Mesendoderm (in vitro differentiated cells): ENCODE measurements around the gene CRYBA4.
A peak's percentile ranks its signal among the peaks of the same experiment; 100 is the strongest.

Experiments used
- DNase-seq: peaks from one replicate; pipeline ENCODE4 v3.0.0; 2013
- H2AK5ac ChIP-seq: 2 replicates; pipeline ENCODE4 v1.6.1; 2013; ENCODE audit warnings: low read length, inconsistent platforms
- H2BK120ac ChIP-seq: 2 replicates; pipeline ENCODE4 v1.6.1; 2013; ENCODE audit warnings: low read depth, mild to moderate bottlenecking, low read length, moderate library complexity, mixed read lengths
- H2BK15ac ChIP-seq: replicated peaks from 2 replicates; pipeline ENCODE4 v1.6.1; 2013; ENCODE audit warnings: low read depth, mild to moderate bottlenecking, moderate library complexity
- H2BK5ac ChIP-seq: 2 replicates; pipeline ENCODE4 v1.6.1; 2013; ENCODE audit warnings: low read length, inconsistent platforms
- H3K18ac ChIP-seq: 2 replicates; pipeline ENCODE4 v1.6.1; 2013; ENCODE audit warnings: mild to moderate bottlenecking, low read length, mixed read lengths
- H3K23ac ChIP-seq: one replicate; pipeline ENCODE4 v1.6.1; 2013; ENCODE audit warnings: low read length
- H3K27ac ChIP-seq: 2 replicates; pipeline ENCODE4 v1.5.1; 2013; ENCODE audit warnings: low read depth, mild to moderate bottlenecking, inconsistent platforms, low read length, moderate library complexity
- H3K27me3 ChIP-seq: 2 replicates; pipeline ENCODE4 v1.6.1; 2013; ENCODE audit warnings: low read length, control low read depth, mild to moderate bottlenecking, inconsistent platforms; ENCODE audit not compliant: insufficient read depth, poor library complexity
- H3K36me3 ChIP-seq: 2 replicates; pipeline ENCODE4 v1.6.1; 2013; ENCODE audit warnings: low read length, inconsistent platforms; ENCODE audit not compliant: control insufficient read depth, insufficient read depth
- H3K4ac ChIP-seq: one replicate; pipeline ENCODE4 v1.6.1; 2013; ENCODE audit warnings: low read depth, mild to moderate bottlenecking, low read length, moderate library complexity
- H3K4me1 ChIP-seq: 2 replicates; pipeline ENCODE4 v1.6.1; 2013; ENCODE audit warnings: low read depth, low read length, inconsistent platforms; ENCODE audit not compliant: control insufficient read depth
- H3K4me2 ChIP-seq: 2 replicates; pipeline ENCODE4 v1.6.1; 2013; ENCODE audit warnings: low read length
- H3K4me3 ChIP-seq: 2 replicates; pipeline ENCODE4 v1.5.1; 2013; ENCODE audit warnings: mild to moderate bottlenecking, low read length
- H3K56ac ChIP-seq: one replicate; pipeline ENCODE4 v1.6.1; 2013; ENCODE audit warnings: low read length
- H3K79me1 ChIP-seq: 2 replicates; pipeline ENCODE4 v1.6.1; 2013; ENCODE audit warnings: low read length, inconsistent platforms
- H3K79me2 ChIP-seq: 2 replicates; pipeline ENCODE4 v1.6.1; 2013; ENCODE audit warnings: mild to moderate bottlenecking, low read length; ENCODE audit not compliant: control insufficient read depth, insufficient read depth
- H3K9ac ChIP-seq: 2 replicates; pipeline ENCODE4 v1.6.1; 2013; ENCODE audit warnings: low read length, inconsistent platforms
- H4K5ac ChIP-seq: one replicate; pipeline ENCODE4 v1.6.1; 2013; ENCODE audit warnings: low read length
- H4K8ac ChIP-seq: one replicate; pipeline ENCODE4 v1.6.1; 2013; ENCODE audit warnings: low read depth, mild to moderate bottlenecking, control low read depth, low read length, moderate library complexity
- WGBS: extraction: QIAGEN DNeasy Blood & Tissue Kit; methylation state at CpG from one replicate; pipeline ENCODE4 v1.1.7; 2013; ENCODE audit warnings: low lambda C conversion rate, missing lambda C conversion rate; ENCODE audit not compliant: insufficient coverage; ENCODE audit errors: extremely low coverage; 5-methylcytosine and 5-hydroxymethylcytosine counted together

The CRYBA4 gene

DNA sequence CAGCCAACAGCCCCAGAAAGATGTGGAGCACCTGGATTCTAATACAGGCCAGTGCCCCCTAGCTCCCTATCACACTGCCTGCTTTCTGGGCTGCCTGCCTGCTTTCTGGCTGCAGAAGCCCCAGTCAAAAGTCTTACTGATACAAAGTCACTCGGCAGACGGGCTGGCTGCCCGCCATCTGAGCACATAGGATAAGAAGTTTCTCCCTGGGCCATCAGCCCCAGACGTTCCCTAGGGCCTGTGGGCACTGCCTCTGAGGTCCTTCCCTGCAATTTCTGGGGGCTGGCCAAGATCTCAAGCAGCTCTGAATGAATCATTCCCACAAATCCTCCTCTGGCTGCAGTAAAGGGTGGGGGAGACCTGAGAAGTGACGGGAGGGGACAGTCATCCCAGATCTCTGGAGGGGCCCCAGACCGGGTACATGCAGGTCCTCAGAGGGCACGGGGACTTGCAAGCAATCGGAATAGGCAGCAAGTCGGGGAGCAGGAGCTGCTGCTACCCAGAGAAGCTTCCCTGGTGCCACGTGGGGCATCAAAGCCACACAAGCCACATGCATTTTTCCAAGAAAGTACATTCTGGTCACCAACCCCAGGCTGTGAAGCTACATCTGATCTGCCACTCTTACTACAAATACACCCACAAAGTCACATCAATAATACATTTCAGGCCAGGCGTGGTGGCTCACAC lies 36.5 kb upstream of the CRYBA4 start:
- Histone ChIP-seq H3K27ac (no peak overlapping the region), H3K36me3 (peaks cover 7% of the 10 kb centered on the region), H3K4ac (no peak overlapping the region), H3K56ac (peak overlapping the region; percentile 63), H2AK5ac (no peak overlapping the region), H2BK120ac (no peak overlapping the region), H3K4me1 (peaks cover 12% of the 10 kb centered on the region), H3K27me3 (no peaks in the 10 kb centered on the region), H4K5ac (no peak overlapping the region), H3K79me2 (peaks cover 82% of the 10 kb centered on the region), H3K23ac (no peak overlapping the region), H3K4me2 (peak overlapping the region; percentile 16), H4K8ac (no peak overlapping the region), H3K9ac (peak overlapping the region; percentile 43), H3K79me1 (peaks cover 13% of the 10 kb centered on the region), H3K18ac (no peak overlapping the region), H3K4me3 (no peak overlapping the region), H2BK5ac (no peak overlapping the region), H2BK15ac (no peak overlapping the region)
- DNase-seq: no peak
- WGBS: no CpG with 5 or more reads among the region's 11 CpGs

DNA sequence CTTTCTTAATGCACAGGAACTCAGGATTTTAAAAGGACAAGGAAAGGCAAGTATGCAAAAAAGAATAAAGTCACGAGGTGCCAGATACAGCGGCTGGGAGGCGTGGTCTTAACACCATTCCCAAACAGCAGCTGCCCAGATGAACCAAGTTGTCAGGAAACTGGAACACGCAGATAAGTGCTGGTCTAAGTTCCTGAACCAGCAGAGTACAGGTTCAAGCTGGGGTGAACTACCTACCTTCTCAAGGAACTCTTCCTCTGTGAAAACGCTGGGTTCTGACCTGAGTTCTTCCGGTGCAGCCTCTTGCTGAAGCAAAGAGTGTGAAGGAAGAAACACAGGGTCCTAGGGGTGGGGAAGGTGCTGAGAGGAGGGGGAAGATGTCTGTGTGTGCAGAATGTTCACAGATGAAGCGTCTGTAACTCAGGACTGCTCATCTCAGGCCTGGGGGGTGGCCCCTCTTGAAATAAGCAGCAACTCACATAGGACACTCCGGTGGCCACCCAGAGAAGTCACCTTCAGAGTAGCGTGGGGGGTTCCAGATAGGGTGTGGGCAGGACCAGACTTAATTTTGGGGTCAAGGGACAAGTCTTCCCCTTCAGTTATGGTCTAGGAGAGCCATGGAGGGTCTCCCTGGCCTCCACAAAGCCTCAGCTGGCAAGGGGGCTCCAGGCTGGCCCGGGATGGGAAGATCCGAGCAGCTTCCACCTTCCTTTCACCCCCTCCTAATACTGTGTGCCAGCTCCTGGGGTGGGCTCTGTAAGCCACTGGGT lies 35.0 kb upstream of the CRYBA4 start:
- no peak overlapping the region for H3K23ac ChIP-seq
- H3K79me2 ChIP-seq: peaks cover 68% of the 10 kb centered on the region
- H2AK5ac ChIP-seq: no peak overlapping the region
- no peak overlapping the region for H3K27ac ChIP-seq
- H4K5ac ChIP-seq: no peak overlapping the region
- H3K4ac ChIP-seq: no peak overlapping the region
- no CpG with 5 or more reads among the region's 11 CpGs for WGBS
- no peak overlapping the region for H2BK120ac ChIP-seq
- DNase-seq: no peak
- H4K8ac ChIP-seq: no peak overlapping the region
- H3K36me3 ChIP-seq: peaks cover 7% of the 10 kb centered on the region
- no peaks in the 10 kb centered on the region for H3K27me3 ChIP-seq
- no peak overlapping the region for H2BK5ac ChIP-seq
- no peak overlapping the region for H3K18ac ChIP-seq
- H3K4me3 ChIP-seq: no peak overlapping the region
- H3K4me1 ChIP-seq: peaks cover 6% of the 10 kb centered on the region
- H2BK15ac ChIP-seq: no peak overlapping the region
- peak overlapping the region; percentile 58 for H3K56ac ChIP-seq
- peak overlapping the region; percentile 58 for H3K9ac ChIP-seq
- peak overlapping the region; percentile 21 for H3K4me2 ChIP-seq
- peaks cover 11% of the 10 kb centered on the region for H3K79me1 ChIP-seq

DNA sequence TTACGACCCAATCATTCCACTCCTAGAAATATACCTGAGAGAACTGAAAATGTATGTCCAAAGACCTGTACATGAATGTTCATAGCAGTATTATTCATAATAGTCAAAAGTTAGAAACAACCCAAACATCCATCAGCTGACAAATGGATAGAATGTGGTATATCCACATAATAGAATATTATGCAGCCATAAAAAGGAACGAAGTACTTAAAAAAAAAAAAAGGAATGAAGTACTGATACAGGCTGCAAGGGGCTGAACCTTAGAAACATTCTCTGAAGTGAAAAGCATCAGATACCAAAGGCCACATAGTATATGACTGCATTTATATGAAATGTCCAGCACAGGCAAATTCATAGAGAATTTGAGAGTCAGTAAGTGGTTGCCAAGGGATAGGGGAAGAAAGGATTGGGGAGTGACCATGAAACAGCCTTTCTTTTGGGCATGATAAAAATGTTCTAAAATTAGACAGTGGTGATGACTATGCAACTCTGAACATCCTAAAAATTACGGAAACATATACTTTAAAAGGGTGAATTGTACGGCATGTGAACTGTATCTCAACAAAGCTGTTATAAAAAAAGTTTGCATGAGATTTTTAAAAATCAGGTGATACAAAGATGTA lies 33.7 kb upstream of the CRYBA4 start:
- Histone ChIP-seq H2AK5ac (no peak overlapping the region), H3K4ac (no peak overlapping the region), H3K36me3 (peaks cover 2% of the 10 kb centered on the region), H2BK120ac (no peak overlapping the region), H4K8ac (no peak overlapping the region), H3K27me3 (no peaks in the 10 kb centered on the region), H3K23ac (no peak overlapping the region), H3K4me1 (peaks cover 6% of the 10 kb centered on the region), H3K4me3 (no peak overlapping the region), H2BK15ac (no peak overlapping the region), H3K56ac (no peak overlapping the region), H2BK5ac (no peak overlapping the region), H3K4me2 (peak overlapping the region; percentile 4), H3K79me1 (peaks cover 7% of the 10 kb centered on the region), H4K5ac (no peak overlapping the region), H3K27ac (no peak overlapping the region), H3K79me2 (peaks cover 59% of the 10 kb centered on the region), H3K18ac (no peak overlapping the region), H3K9ac (no peak overlapping the region)
- WGBS: no CpG with 5 or more reads among the region's 4 CpGs
- no peak for DNase-seq

DNA sequence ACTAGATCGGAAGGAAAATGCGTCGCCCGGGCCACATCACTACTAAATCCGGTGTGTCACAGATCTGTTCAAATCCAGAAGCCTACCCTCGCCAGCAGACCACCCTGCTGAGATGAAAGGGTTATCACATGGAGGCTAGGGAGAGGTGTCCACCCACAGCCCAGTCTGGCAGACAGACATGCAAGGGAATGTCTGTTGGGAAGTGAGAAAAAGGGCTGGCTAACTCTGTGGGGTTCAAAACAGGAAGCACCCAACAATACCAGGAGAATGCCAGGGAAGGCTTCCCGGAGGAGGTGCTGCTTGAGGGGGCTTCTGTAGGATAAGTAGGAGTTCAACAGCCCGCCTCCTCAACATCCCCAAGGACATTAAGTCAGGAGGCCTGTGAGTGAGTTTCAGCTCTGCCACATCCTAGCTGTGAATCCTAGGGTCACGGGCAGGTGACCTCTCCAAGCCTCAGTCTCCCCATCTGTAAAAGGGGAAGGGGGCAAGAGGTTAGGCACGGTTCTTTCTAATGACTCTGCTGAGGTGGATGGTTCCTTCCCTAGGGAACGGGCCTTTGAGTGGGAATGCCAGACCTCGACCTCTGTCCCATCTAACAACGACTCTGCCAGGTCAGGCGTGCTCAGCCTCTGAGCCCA lies 32.9 kb upstream of the CRYBA4 start:
- peaks cover 6% of the 10 kb centered on the region for H3K4me1 ChIP-seq
- H4K8ac ChIP-seq: no peak overlapping the region
- no peaks in the 10 kb centered on the region for H3K27me3 ChIP-seq
- H2BK5ac ChIP-seq: peak overlapping the region; percentile 61
- no peak overlapping the region for H2BK15ac ChIP-seq
- peak overlapping the region; percentile 93 for H3K56ac ChIP-seq
- H3K36me3 ChIP-seq: peaks cover 2% of the 10 kb centered on the region
- H3K79me2 ChIP-seq: peaks cover 56% of the 10 kb centered on the region
- H3K18ac ChIP-seq: peak overlapping the region; percentile 89
- peak overlapping the region; percentile 93 for H3K4me3 ChIP-seq
- peaks cover 7% of the 10 kb centered on the region for H3K79me1 ChIP-seq
- peak overlapping the region; percentile 90 for H3K23ac ChIP-seq
- no CpG with 5 or more reads among the region's 14 CpGs for WGBS
- DNase-seq: no peak
- peak overlapping the region; percentile 96 for H3K4ac ChIP-seq
- peak overlapping the region; percentile 4 for H3K4me2 ChIP-seq
- H2AK5ac ChIP-seq: no peak overlapping the region
- no peak overlapping the region for H4K5ac ChIP-seq
- H3K27ac ChIP-seq: peak overlapping the region; percentile 1
- H2BK120ac ChIP-seq: no peak overlapping the region
- H3K9ac ChIP-seq: peak overlapping the region; percentile 92

DNA sequence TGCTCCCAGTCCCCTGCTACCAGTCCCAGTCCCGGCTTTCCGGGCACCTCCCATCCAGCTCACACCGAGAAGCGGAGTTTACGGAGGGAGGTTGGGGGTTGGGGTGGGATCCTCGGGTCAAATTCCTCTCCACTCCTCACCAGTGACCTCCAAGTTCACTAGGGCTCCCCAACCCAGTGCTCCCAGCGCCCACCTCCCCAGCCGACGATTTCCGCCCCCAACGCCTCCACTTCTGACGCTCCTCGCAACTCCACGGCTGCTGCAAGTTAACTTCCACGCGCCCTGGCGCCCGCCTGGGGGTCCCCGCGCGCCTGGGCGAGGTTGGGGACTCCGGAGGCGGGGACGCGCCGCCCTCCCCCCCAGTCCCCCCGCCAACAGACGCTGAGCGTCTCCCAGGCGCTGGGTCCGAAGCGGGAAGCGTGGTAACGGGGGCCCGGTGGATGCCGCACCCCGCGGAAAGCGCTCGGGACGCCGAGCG lies 32.4 kb upstream of the CRYBA4 start:
- Histone ChIP-seq H3K4me1 (peaks cover 6% of the 10 kb centered on the region), H4K8ac (no peak overlapping the region), H3K79me2 (peaks cover 51% of the 10 kb centered on the region), H3K56ac (peak overlapping the region; percentile 93), H2BK5ac (peak overlapping the region; percentile 61), H3K4me2 (peak overlapping the region; percentile 4), H2BK120ac (peak overlapping the region; percentile 90), H3K27ac (peak overlapping the region; percentile 1), H3K27me3 (no peaks in the 10 kb centered on the region), H3K36me3 (no peaks in the 10 kb centered on the region), H3K23ac (peak overlapping the region; percentile 90), H3K9ac (peak overlapping the region; percentile 92), H2AK5ac (no peak overlapping the region), H3K18ac (peak overlapping the region; percentile 89), H3K79me1 (peaks cover 5% of the 10 kb centered on the region), H2BK15ac (no peak overlapping the region), H3K4ac (peak overlapping the region; percentile 96), H4K5ac (no peak overlapping the region), H3K4me3 (peak overlapping the region; percentile 93)
- peak; percentile 68 for DNase-seq
- no CpG with 5 or more reads among the region's 44 CpGs for WGBS
